Liver (tissue), 9 donors: ENCODE data around the gene ANKDD1A. TPM values are rescaled to one million over a fixed set of nuclear protein-coding genes. Genes with fewer than 3 reads are reported as not detected.

ENCODE experiments used
- DNase-seq: peaks from one replicate; pipeline ENCODE4 v3.0.0-alpha.2; 2017; ENCODE audit warnings: low spot score
- H3K27ac ChIP-seq, 2 donors: one replicate each; pipeline ENCODE4 v1.7.0; 2013; ENCODE audit warnings: inconsistent platforms in 2 of 2, low read length in 2 of 2, control low read depth in 1 of 2, low read depth in 1 of 2, mild to moderate bottlenecking in 1 of 2
- H3K27me3 ChIP-seq, 4 donors: one replicate each; pipeline versions ENCODE4 v1.6.1 to v1.7.0; 2013; ENCODE audit warnings: low read length in 3 of 4, inconsistent platforms in 1 of 4, mild to moderate bottlenecking in 1 of 4, moderate library complexity in 1 of 4; ENCODE audit not compliant: control insufficient read depth in 4 of 4, insufficient read depth in 4 of 4
- H3K36me3 ChIP-seq, 4 donors: one replicate each; pipeline versions ENCODE4 v1.6.1 to v1.7.0; 2013; ENCODE audit warnings: low read length in 3 of 4, mild to moderate bottlenecking in 3 of 4, low read depth in 1 of 4, moderate library complexity in 1 of 4; ENCODE audit not compliant: control insufficient read depth in 4 of 4, insufficient read depth in 3 of 4
- H3K4me1 ChIP-seq, 4 donors: one replicate each; pipeline versions ENCODE4 v1.6.1 to v1.7.0; 2013; ENCODE audit warnings: low read length in 3 of 4, mild to moderate bottlenecking in 3 of 4, moderate library complexity in 1 of 4; ENCODE audit not compliant: control insufficient read depth in 4 of 4, insufficient read depth in 4 of 4
- H3K4me3 ChIP-seq, 3 donors: one replicate each; pipeline versions ENCODE4 v1.6.1 to v1.7.0; 2013; ENCODE audit warnings: low read length in 3 of 3, control low read depth in 1 of 3, low read depth in 1 of 3, mild to moderate bottlenecking in 1 of 3
- H3K9ac ChIP-seq, 2 donors: one replicate each; pipeline ENCODE4 v1.7.0; 2013; ENCODE audit warnings: low read length in 2 of 2, mild to moderate bottlenecking in 2 of 2, moderate library complexity in 2 of 2, control low read depth in 1 of 2, low read depth in 1 of 2
- H3K9me3 ChIP-seq, 4 donors: one replicate each; pipeline versions ENCODE4 v1.6.1 to v1.7.0; 2013; ENCODE audit warnings: low read length in 3 of 4; ENCODE audit not compliant: control insufficient read depth in 4 of 4
- EGR1 ChIP-seq, 2 donors: IDR thresholded peaks; 2 replicates each; pipeline ENCODE4 v1.6.1; 2016 to 2018; ENCODE audit warnings: antibody characterized with exemption in 2 of 2, low read depth in 2 of 2
- FOXA1 ChIP-seq: IDR thresholded peaks from 2 replicates; pipeline ENCODE4 v1.6.1; 2016; ENCODE audit warnings: antibody characterized with exemption
- FOXA2 ChIP-seq: IDR thresholded peaks from 2 replicates; pipeline ENCODE4 v1.6.1; 2016; ENCODE audit warnings: antibody characterized with exemption
- GABPA ChIP-seq, 2 donors: IDR thresholded peaks in 1 of 2; conservative IDR thresholded peaks in 1 of 2; 2 replicates each; pipeline ENCODE4 v1.6.1; 2016; ENCODE audit warnings: antibody characterized with exemption in 2 of 2, mild to moderate bottlenecking in 1 of 2, moderate library complexity in 1 of 2
- HNF4A ChIP-seq, 2 donors: conservative IDR thresholded peaks; 2 replicates each; pipeline ENCODE4 v1.6.1; 2016; ENCODE audit warnings: antibody characterized with exemption in 2 of 2, mild to moderate bottlenecking in 2 of 2
- HNF4G ChIP-seq: IDR thresholded peaks from 2 replicates; pipeline ENCODE4 v1.6.1; 2016; ENCODE audit warnings: antibody characterized with exemption
- JUND ChIP-seq, 2 donors: IDR thresholded peaks; 2 replicates each; pipeline ENCODE4 v1.6.1; 2016; ENCODE audit warnings: antibody characterized with exemption in 2 of 2
- NR2F2 ChIP-seq: IDR thresholded peaks from 2 replicates; pipeline ENCODE4 v1.6.1; 2016; ENCODE audit warnings: antibody characterized with exemption
- RAD21 ChIP-seq, 2 donors: IDR thresholded peaks; 2 replicates each; pipeline ENCODE4 v1.6.1; 2016; ENCODE audit warnings: antibody characterized with exemption in 2 of 2, mild to moderate bottlenecking in 2 of 2
- RXRA ChIP-seq, 2 donors: IDR thresholded peaks; 2 replicates each; pipeline ENCODE4 v1.6.1; 2017 to 2018; ENCODE audit warnings: antibody characterized with exemption in 2 of 2, mild to moderate bottlenecking in 1 of 2
- SP1 ChIP-seq: IDR thresholded peaks from 2 replicates; pipeline ENCODE4 v1.6.1; 2018; ENCODE audit warnings: antibody characterized with exemption, mild to moderate bottlenecking
- TAF1 ChIP-seq: conservative IDR thresholded peaks from 2 replicates; pipeline ENCODE4 v1.6.1; 2016; ENCODE audit warnings: antibody characterized with exemption, mild to moderate bottlenecking
- YY1 ChIP-seq: IDR thresholded peaks from 2 replicates; pipeline ENCODE4 v1.6.1; 2016; ENCODE audit warnings: antibody characterized with exemption, mild to moderate bottlenecking
- WGBS: extraction: QIAGEN DNeasy Blood & Tissue Kit; methylation state at CpG from one replicate; pipeline ENCODE4 v1.1.7; 2013; 5-methylcytosine and 5-hydroxymethylcytosine counted together
- polyA plus RNA-seq, 2 donors: library from polyadenylated mRNA; stranded (reverse) in 1 of 2; unstranded in 1 of 2; fragments of 200-250 nt in 1 of 2; fragments of >200 nt in 1 of 2; fragmentation: Nextera tagmentation in 1 of 2; extraction: Ambion mirVana in 1 of 2; gene quantifications; one replicate each; pipeline versions ENCODE4 v1.2.1 to v1.2.3, GENCODE V29; 2013 to 2015
- total RNA-seq, 2 donors: library from RNA; depleted of rRNA; stranded (reverse); fragments of >200 nt; gene quantifications; one replicate each; pipeline ENCODE4 v1.2.3, GENCODE V29; 2014
- TF ChIP-seq, protein P1 (sequence below): IDR thresholded peaks from 2 replicates; pipeline ENCODE4 v1.6.1; 2016; ENCODE audit warnings: antibody characterized with exemption, mild to moderate bottlenecking
- TF ChIP-seq, protein P2 (sequence below): fragments of 150-350 bp; IDR thresholded peaks from 2 replicates; pipeline ENCODE4 v1.5.1; 2017; ENCODE audit warnings: improper control_type of control experiment, low read depth, low read length; ENCODE audit not compliant: missing input control
- TF ChIP-seq, protein P3 (sequence below): IDR thresholded peaks from 2 replicates; pipeline ENCODE4 v1.6.1; 2016; ENCODE audit warnings: antibody characterized with exemption
- TF ChIP-seq, protein P4 (sequence below): IDR thresholded peaks from 2 replicates; pipeline ENCODE4 v1.6.1; 2016; ENCODE audit warnings: antibody characterized with exemption
- donor health status: healthy.
- donor health status: healthy.
- donor health status: healthy.
- donor health status: healthy.
- donor health status: healthy.

The ANKDD1A gene
- total and polyA plus RNA-seq, 4 donors: 0.32 to 1.0 (median 0.59) TPM

DNA sequence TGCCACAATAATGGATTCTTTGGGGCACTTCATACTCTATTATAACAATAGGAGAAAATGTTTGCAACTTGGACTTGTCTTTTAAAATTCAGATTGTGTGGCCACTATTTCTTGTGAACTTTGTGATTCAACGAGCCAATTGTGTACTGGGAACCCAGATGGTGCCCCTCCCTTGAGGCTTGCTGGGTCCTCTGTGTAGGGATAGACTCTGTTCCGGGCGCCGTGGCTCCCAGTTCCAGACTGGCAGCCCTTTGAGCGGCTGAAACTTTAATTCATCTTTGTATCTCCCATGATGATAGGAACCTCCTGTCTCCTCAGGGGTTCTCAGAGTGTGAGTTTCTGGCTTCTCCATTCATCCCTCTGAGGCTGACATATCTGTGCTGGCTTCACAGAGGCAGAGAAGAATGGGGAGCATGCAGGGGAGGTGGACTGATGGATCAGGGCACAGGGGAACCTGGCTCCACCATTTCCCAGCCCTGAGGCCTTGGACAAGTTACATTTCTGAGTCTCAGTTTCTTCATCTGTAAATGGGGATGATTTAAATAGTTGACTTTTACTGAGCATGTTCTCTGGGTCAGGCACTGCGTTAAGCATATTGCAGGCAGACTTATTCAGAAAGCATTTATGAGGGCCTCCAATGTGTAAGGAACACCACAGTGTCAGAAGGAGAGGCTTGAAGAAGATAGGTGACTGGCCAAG lies 15.2 kb upstream of the ANKDD1A start (continued):
- TF ChIP-seq SP1 (no peak), JUND (IDR thresholded peaks at IDR 0.05) (no peak), FOXA2 (no peak), EGR1 (IDR thresholded peaks at IDR 0.05; ENCODE audit: low read depth in 2 of 2) (no peak), GABPA (IDR thresholded peaks at IDR 0.05 in 1 of 2, conservative IDR thresholded peaks at IDR 0.05 in 1 of 2) (no peak), HNF4A (conservative IDR thresholded peaks at IDR 0.05) (no peak), NR2F2 (no peak)

DNA sequence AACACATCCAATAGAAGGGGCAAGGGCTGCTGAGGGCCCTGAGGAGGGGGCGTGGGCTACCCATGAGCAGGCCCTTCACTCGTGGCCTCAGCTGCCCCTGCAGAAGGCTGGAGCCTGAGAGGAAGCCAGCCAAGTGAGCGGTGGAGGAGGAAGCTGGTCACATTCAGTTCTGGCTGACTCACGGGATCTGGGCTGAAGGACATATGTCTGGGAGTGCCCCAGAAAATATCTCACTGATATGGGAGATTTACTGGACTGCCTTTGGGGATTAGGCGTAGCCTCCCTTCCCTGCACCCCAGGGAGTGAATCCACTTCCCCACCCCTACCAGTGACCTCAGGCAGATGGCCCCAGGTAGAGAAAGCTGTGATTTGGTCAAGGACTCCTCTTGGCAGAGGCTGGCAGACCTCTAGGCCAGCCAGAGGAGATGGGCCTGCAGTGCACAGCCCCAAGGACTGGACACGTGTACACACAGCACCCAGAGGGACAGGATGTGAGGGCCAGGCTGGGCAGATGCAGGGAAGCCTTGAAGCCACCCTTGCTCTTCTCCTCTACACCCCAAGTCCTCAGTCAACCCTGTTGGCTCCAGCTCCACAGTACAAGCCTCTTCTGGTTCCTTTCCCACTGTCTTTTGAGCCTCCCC lies 14.2 kb upstream of the ANKDD1A start:
- H3K9me3 ChIP-seq: peaks cover 0 to 4% (median 0%) of the 10 kb centered on the region in 4 donors
- H3K4me3 ChIP-seq: no peak overlapping the region
- no peak overlapping the region for H3K9ac ChIP-seq
- H3K27ac ChIP-seq: peak overlapping the region; percentile 72 to 84
- H3K4me1 ChIP-seq: peaks cover 0 to 19% (median 7%) of the 10 kb centered on the region in 4 donors
- no peak for TF ChIP-seq TAF1
- TF ChIP-seq FOXA1: no peak
- TF ChIP-seq HNF4G: no peak
- no peak for TF ChIP-seq RAD21 (IDR thresholded peaks at IDR 0.05)
- TF ChIP-seq GABPA (IDR thresholded peaks at IDR 0.05 in 1 of 2, conservative IDR thresholded peaks at IDR 0.05 in 1 of 2): no peak
- TF ChIP-seq HNF4A (conservative IDR thresholded peaks at IDR 0.05): no peak
- TF ChIP-seq JUND (IDR thresholded peaks at IDR 0.05): no peak
- H3K27me3 ChIP-seq: no peaks in the 10 kb centered on the region
- no peak for DNase-seq
- WGBS: 63% methylated on average over 6 of the region's 6 CpGs
- H3K36me3 ChIP-seq: no peaks in the 10 kb centered on the region

DNA sequence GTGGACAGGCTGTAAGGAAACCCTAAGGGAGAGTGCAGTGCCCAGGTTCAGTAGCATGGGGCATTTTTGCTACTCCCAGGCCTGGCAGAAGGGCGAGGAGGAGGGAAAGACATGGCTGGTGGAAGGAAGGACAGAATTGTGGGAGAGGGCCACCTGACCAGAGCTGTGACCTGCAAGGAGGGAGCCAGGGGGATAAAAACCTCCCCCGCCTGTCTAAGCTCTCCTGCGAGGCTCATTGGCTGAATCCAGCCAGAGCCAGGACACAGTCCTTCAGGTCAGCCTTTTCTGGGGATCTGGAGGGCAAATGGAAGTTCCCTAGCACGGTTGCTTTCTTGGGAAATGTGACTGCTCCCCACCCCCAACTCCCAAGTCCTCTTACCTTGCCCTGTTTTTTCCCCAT lies 13.3 kb upstream of the ANKDD1A start:
- Histone ChIP-seq H3K9me3 (peaks cover 0 to 4% (median 0%) of the 10 kb centered on the region in 4 donors), H3K9ac (no peak overlapping the region), H3K27me3 (no peaks in the 10 kb centered on the region), H3K27ac (no peak overlapping the region), H3K4me1 (peaks cover 0 to 19% (median 7%) of the 10 kb centered on the region in 4 donors), H3K4me3 (no peak overlapping the region), H3K36me3 (no peaks in the 10 kb centered on the region)
- DNase-seq: no peak
- TF ChIP-seq, protein P1, sequence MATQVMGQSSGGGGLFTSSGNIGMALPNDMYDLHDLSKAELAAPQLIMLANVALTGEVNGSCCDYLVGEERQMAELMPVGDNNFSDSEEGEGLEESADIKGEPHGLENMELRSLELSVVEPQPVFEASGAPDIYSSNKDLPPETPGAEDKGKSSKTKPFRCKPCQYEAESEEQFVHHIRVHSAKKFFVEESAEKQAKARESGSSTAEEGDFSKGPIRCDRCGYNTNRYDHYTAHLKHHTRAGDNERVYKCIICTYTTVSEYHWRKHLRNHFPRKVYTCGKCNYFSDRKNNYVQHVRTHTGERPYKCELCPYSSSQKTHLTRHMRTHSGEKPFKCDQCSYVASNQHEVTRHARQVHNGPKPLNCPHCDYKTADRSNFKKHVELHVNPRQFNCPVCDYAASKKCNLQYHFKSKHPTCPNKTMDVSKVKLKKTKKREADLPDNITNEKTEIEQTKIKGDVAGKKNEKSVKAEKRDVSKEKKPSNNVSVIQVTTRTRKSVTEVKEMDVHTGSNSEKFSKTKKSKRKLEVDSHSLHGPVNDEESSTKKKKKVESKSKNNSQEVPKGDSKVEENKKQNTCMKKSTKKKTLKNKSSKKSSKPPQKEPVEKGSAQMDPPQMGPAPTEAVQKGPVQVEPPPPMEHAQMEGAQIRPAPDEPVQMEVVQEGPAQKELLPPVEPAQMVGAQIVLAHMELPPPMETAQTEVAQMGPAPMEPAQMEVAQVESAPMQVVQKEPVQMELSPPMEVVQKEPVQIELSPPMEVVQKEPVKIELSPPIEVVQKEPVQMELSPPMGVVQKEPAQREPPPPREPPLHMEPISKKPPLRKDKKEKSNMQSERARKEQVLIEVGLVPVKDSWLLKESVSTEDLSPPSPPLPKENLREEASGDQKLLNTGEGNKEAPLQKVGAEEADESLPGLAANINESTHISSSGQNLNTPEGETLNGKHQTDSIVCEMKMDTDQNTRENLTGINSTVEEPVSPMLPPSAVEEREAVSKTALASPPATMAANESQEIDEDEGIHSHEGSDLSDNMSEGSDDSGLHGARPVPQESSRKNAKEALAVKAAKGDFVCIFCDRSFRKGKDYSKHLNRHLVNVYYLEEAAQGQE: no peak
- no peak for TF ChIP-seq RXRA (IDR thresholded peaks at IDR 0.05)
- TF ChIP-seq, protein P2, sequence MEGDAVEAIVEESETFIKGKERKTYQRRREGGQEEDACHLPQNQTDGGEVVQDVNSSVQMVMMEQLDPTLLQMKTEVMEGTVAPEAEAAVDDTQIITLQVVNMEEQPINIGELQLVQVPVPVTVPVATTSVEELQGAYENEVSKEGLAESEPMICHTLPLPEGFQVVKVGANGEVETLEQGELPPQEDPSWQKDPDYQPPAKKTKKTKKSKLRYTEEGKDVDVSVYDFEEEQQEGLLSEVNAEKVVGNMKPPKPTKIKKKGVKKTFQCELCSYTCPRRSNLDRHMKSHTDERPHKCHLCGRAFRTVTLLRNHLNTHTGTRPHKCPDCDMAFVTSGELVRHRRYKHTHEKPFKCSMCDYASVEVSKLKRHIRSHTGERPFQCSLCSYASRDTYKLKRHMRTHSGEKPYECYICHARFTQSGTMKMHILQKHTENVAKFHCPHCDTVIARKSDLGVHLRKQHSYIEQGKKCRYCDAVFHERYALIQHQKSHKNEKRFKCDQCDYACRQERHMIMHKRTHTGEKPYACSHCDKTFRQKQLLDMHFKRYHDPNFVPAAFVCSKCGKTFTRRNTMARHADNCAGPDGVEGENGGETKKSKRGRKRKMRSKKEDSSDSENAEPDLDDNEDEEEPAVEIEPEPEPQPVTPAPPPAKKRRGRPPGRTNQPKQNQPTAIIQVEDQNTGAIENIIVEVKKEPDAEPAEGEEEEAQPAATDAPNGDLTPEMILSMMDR: no peak
- no peak for TF ChIP-seq YY1
- no peak for TF ChIP-seq FOXA1
- no peak for TF ChIP-seq RAD21 (IDR thresholded peaks at IDR 0.05)
- TF ChIP-seq, protein P3, sequence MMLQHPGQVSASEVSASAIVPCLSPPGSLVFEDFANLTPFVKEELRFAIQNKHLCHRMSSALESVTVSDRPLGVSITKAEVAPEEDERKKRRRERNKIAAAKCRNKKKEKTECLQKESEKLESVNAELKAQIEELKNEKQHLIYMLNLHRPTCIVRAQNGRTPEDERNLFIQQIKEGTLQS: no peak
- no peak for TF ChIP-seq HNF4G
- no peak for TF ChIP-seq HNF4A (conservative IDR thresholded peaks at IDR 0.05)
- TF ChIP-seq JUND (IDR thresholded peaks at IDR 0.05): no peak
- TF ChIP-seq GABPA (IDR thresholded peaks at IDR 0.05 in 1 of 2, conservative IDR thresholded peaks at IDR 0.05 in 1 of 2): no peak
- no peak for TF ChIP-seq TAF1
- no peak for TF ChIP-seq FOXA2
- TF ChIP-seq, protein P4, sequence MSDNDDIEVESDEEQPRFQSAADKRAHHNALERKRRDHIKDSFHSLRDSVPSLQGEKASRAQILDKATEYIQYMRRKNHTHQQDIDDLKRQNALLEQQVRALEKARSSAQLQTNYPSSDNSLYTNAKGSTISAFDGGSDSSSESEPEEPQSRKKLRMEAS: no peak
- no peak for TF ChIP-seq NR2F2
- TF ChIP-seq EGR1 (IDR thresholded peaks at IDR 0.05; ENCODE audit: low read depth in 2 of 2): no peak
- WGBS: 86% methylated on average over 4 of the region's 4 CpGs
